ENCODE results near the gene NUP133. TPM values are rescaled to one million over a fixed set of nuclear protein-coding genes. Genes with fewer than 3 reads are reported as not detected.

Gene NUP133
- total RNA-seq, 4 donors from 2014 or later, result 18.6 to 40.5 (median 24.6) TPM

GRCh38 chr1:229432116-229432461 is 76.1 kb downstream of the NUP133 start:
- TF ChIP-seq CTCF (IDR thresholded peaks at IDR 0.05), result no peak
- ATAC-seq (ENCODE audit: low FRiP score) (no peak), DNase-seq (ENCODE audit: low spot score) (no peak)

GRCh38 chr1:229431284-229432115 is 76.6 kb downstream of the NUP133 start:
- no peak for DNase-seq (ENCODE audit: low spot score)
- no peak for TF ChIP-seq CTCF (IDR thresholded peaks at IDR 0.05)
- ATAC-seq (ENCODE audit: low FRiP score), result no peak

- no peak for ATAC-seq (ENCODE audit: low FRiP score)
Observed at GRCh38 chr1:229430761-229431283, 77.3 kb downstream of the NUP133 start.

DNA sequence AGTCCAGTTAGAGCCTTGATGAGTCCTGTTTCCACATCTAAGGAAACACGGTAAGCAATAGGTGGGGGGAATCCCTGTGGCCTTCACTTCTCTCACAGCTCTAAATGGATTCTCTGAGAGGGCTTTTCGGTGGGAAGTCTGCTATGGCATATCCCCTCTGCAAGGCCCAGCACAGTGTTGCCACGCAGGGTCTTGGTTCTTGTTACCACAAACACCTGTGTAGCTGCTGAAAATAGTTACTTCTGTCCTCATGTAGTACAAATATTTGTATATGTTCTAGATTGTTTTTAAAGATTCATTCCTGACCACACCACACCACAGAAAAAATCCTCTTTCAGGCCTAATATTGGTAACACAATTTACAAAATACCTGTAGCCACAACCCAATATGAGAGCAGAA is 79.9 kb downstream of the NUP133 start:
- DNase-seq (ENCODE audit: low spot score) (no peak), ATAC-seq (ENCODE audit: low FRiP score) (no peak)
- no peak for TF ChIP-seq CTCF (IDR thresholded peaks at IDR 0.05)

More at GRCh38 chr1:229430761-229431283, 77.3 kb downstream of the NUP133 start:
- DNase-seq (ENCODE audit: low spot score), result no peak
- no peak for TF ChIP-seq CTCF (IDR thresholded peaks at IDR 0.05)

DNA sequence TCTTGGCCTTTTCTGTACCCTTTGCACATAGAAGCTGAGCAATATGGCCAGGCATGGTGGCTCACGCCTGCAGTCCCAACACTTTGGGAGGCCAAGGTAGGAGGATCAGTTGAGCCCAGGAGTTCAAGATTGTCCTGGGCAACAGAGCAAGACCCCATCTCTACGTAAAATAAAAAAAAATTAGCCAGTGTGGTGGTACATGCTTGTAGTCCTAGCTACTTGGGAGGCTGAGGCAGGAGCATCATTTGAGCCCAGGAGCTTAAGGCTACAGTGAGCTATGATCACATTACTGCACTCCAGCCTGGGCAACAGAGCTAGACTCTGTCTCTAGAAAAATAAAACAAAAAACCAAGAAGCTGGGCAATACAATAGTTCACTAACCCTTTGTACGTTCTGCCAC is 80.6 kb downstream of the NUP133 start:
- no peak for ATAC-seq (ENCODE audit: low FRiP score)

GRCh38 chr1:229425564-229426159 is 82.5 kb downstream of the NUP133 start:
- no peak for ATAC-seq (ENCODE audit: low FRiP score)
- no peak for TF ChIP-seq CTCF (IDR thresholded peaks at IDR 0.05)

More for the DNA sequence above, 80.6 kb downstream of the NUP133 start:
- no peak for TF ChIP-seq CTCF (IDR thresholded peaks at IDR 0.05)
- no peak for DNase-seq (ENCODE audit: low spot score)

More at GRCh38 chr1:229425564-229426159, 82.5 kb downstream of the NUP133 start:
- no peak for DNase-seq (ENCODE audit: low spot score)
